ENCODE measurements around the gene DVL1. TPM values are rescaled to one million over a fixed set of nuclear protein-coding genes. Genes with fewer than 3 reads are reported as not detected.

DVL1 gene
- total RNA-seq, 1 experiment from 2014 or later, result 91.4 TPM

GRCh38 chr1:1334835-1335234, 14.4 kb downstream of the DVL1 start (continued):
- TF ChIP-seq ATF6 (CRISPR knock-in tag; IDR thresholded peaks at IDR 0.05) (peak; percentile 99), ZNF671 (CRISPR knock-in tag; IDR thresholded peaks at IDR 0.05) (peak; percentile 88), CDX4 (CRISPR knock-in tag; IDR thresholded peaks at IDR 0.05; ENCODE audit: borderline replicate concordance) (no peak), CREB1 (CRISPR knock-in tag; IDR thresholded peaks at IDR 0.05) (peak; percentile 100), OVOL2 (CRISPR knock-in tag; IDR thresholded peaks at IDR 0.05; ENCODE audit: borderline replicate concordance) (no peak), ZNF138 (CRISPR knock-in tag; conservative IDR thresholded peaks at IDR 0.05) (peak; percentile 97), ZBTB21 (CRISPR knock-in tag; IDR thresholded peaks at IDR 0.05; ENCODE audit: borderline replicate concordance) (peak; percentile 97), ATF1 (CRISPR knock-in tag; IDR thresholded peaks at IDR 0.05) (peak; percentile 98), HMGA2 (CRISPR knock-in tag; IDR thresholded peaks at IDR 0.05) (no peak), ZNF396 (CRISPR knock-in tag; IDR thresholded peaks at IDR 0.05; ENCODE audit: borderline replicate concordance) (peak; percentile 94; the same call in 1 of the 2 replicates), ZNF232 (CRISPR knock-in tag; IDR thresholded peaks at IDR 0.05) (peak; percentile 100), IRF2 (CRISPR knock-in tag; IDR thresholded peaks at IDR 0.05; ENCODE audit: borderline replicate concordance, low read depth) (peak; percentile 98; the same call in 1 of the 2 replicates), IRF1 (CRISPR knock-in tag; IDR thresholded peaks at IDR 0.05) (peak; percentile 100), FOXP4 (CRISPR knock-in tag; IDR thresholded peaks at IDR 0.05) (peak; percentile 100), HMGXB4 (CRISPR knock-in tag; IDR thresholded peaks at IDR 0.05) (peak; percentile 95), RORB (CRISPR knock-in tag; IDR thresholded peaks at IDR 0.05) (no peak)
- TF ChIP-seq, protein P1, sequence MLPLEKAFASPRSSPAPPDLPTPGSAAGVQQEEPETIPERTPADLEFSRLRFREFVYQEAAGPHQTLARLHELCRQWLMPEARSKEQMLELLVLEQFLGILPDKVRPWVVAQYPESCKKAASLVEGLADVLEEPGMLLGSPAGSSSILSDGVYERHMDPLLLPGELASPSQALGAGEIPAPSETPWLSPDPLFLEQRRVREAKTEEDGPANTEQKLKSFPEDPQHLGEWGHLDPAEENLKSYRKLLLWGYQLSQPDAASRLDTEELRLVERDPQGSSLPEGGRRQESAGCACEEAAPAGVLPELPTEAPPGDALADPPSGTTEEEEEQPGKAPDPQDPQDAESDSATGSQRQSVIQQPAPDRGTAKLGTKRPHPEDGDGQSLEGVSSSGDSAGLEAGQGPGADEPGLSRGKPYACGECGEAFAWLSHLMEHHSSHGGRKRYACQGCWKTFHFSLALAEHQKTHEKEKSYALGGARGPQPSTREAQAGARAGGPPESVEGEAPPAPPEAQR (CRISPR knock-in tag; IDR thresholded peaks at IDR 0.05), result peak; percentile 97
- TF ChIP-seq, protein P2, sequence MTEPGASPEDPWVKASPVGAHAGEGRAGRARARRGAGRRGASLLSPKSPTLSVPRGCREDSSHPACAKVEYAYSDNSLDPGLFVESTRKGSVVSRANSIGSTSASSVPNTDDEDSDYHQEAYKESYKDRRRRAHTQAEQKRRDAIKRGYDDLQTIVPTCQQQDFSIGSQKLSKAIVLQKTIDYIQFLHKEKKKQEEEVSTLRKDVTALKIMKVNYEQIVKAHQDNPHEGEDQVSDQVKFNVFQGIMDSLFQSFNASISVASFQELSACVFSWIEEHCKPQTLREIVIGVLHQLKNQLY (CRISPR knock-in tag; IDR thresholded peaks at IDR 0.05), result peak; percentile 99
- TF ChIP-seq, protein P3, sequence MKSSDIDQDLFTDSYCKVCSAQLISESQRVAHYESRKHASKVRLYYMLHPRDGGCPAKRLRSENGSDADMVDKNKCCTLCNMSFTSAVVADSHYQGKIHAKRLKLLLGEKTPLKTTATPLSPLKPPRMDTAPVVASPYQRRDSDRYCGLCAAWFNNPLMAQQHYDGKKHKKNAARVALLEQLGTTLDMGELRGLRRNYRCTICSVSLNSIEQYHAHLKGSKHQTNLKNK (CRISPR knock-in tag; IDR thresholded peaks at IDR 0.05), result no peak
- TF ChIP-seq, protein P4, sequence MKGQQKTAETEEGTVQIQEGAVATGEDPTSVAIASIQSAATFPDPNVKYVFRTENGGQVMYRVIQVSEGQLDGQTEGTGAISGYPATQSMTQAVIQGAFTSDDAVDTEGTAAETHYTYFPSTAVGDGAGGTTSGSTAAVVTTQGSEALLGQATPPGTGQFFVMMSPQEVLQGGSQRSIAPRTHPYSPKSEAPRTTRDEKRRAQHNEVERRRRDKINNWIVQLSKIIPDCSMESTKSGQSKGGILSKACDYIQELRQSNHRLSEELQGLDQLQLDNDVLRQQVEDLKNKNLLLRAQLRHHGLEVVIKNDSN (CRISPR knock-in tag; IDR thresholded peaks at IDR 0.05), result peak; percentile 97
- TF ChIP-seq, protein P5, sequence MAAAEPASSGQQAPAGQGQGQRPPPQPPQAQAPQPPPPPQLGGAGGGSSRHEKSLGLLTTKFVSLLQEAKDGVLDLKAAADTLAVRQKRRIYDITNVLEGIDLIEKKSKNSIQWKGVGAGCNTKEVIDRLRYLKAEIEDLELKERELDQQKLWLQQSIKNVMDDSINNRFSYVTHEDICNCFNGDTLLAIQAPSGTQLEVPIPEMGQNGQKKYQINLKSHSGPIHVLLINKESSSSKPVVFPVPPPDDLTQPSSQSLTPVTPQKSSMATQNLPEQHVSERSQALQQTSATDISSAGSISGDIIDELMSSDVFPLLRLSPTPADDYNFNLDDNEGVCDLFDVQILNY (CRISPR knock-in tag; IDR thresholded peaks at IDR 0.05), result peak; percentile 99
- TF ChIP-seq, protein P6, sequence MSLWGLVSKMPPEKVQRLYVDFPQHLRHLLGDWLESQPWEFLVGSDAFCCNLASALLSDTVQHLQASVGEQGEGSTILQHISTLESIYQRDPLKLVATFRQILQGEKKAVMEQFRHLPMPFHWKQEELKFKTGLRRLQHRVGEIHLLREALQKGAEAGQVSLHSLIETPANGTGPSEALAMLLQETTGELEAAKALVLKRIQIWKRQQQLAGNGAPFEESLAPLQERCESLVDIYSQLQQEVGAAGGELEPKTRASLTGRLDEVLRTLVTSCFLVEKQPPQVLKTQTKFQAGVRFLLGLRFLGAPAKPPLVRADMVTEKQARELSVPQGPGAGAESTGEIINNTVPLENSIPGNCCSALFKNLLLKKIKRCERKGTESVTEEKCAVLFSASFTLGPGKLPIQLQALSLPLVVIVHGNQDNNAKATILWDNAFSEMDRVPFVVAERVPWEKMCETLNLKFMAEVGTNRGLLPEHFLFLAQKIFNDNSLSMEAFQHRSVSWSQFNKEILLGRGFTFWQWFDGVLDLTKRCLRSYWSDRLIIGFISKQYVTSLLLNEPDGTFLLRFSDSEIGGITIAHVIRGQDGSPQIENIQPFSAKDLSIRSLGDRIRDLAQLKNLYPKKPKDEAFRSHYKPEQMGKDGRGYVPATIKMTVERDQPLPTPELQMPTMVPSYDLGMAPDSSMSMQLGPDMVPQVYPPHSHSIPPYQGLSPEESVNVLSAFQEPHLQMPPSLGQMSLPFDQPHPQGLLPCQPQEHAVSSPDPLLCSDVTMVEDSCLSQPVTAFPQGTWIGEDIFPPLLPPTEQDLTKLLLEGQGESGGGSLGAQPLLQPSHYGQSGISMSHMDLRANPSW (CRISPR knock-in tag; conservative IDR thresholded peaks at IDR 0.05; ENCODE audit: low read depth), result 0 out of 2 replicates have a peak, but pooled peaks have one; percentile 98
- TF ChIP-seq, protein P7, sequence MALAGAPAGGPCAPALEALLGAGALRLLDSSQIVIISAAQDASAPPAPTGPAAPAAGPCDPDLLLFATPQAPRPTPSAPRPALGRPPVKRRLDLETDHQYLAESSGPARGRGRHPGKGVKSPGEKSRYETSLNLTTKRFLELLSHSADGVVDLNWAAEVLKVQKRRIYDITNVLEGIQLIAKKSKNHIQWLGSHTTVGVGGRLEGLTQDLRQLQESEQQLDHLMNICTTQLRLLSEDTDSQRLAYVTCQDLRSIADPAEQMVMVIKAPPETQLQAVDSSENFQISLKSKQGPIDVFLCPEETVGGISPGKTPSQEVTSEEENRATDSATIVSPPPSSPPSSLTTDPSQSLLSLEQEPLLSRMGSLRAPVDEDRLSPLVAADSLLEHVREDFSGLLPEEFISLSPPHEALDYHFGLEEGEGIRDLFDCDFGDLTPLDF (CRISPR knock-in tag; IDR thresholded peaks at IDR 0.05), result peak; percentile 100

Measured in WTC11 (cell line).